ENCODE data around the gene FHOD3. TPM values are rescaled to one million over a fixed set of nuclear protein-coding genes. Genes with fewer than 3 reads are reported as not detected.

The FHOD3 gene
- total RNA-seq, 2 donors from 2014 or later: 19.8 to 24.9 TPM

GRCh38 chr18:36465276-36465675 is 167.8 kb downstream of the FHOD3 start:
- no peak for DNase-seq (ENCODE audit: low spot score)
- no peak for TF ChIP-seq CTCF (IDR thresholded peaks at IDR 0.05)
- peaks cover 0 to 17% of the 10 kb centered on the region in 2 donors for H3K4me1 ChIP-seq (ENCODE audit: control insufficient read depth in 1 of 2, low read depth in 2 of 2)
- no peak overlapping the region for H3K27ac ChIP-seq
- no peak for ATAC-seq (ENCODE audit: insufficient number of reproducible peaks, low FRiP score, low read depth)
- no peaks in the 10 kb centered on the region for H3K9me3 ChIP-seq
- H3K27me3 ChIP-seq (replicated peaks; ENCODE audit: insufficient read depth): no peaks in the 10 kb centered on the region
- no peak overlapping the region for H3K4me3 ChIP-seq
- no peaks in the 10 kb centered on the region for H3K36me3 ChIP-seq

- Histone ChIP-seq H3K4me1 (ENCODE audit: control insufficient read depth in 1 of 2, low read depth in 2 of 2) (peaks cover 0 to 17% of the 10 kb centered on the region in 2 donors), H3K27me3 (replicated peaks; ENCODE audit: insufficient read depth) (no peaks in the 10 kb centered on the region), H3K4me3 (no peak overlapping the region), H3K9me3 (no peaks in the 10 kb centered on the region), H3K36me3 (no peaks in the 10 kb centered on the region), H3K27ac (no peak overlapping the region)
- no peak for TF ChIP-seq CTCF (IDR thresholded peaks at IDR 0.05)
- DNase-seq (ENCODE audit: low spot score) (no peak), ATAC-seq (ENCODE audit: insufficient number of reproducible peaks, low FRiP score, low read depth) (no peak)
Measured at GRCh38 chr18:36465970-36466369, 168.5 kb downstream of the FHOD3 start.

- H3K9me3 ChIP-seq: no peaks in the 10 kb centered on the region
- no peak for ATAC-seq (ENCODE audit: insufficient number of reproducible peaks, low FRiP score, low read depth)
- DNase-seq (ENCODE audit: low spot score): no peak
- no peaks in the 10 kb centered on the region for H3K27me3 ChIP-seq (replicated peaks; ENCODE audit: insufficient read depth)
- peaks cover 0 to 11% of the 10 kb centered on the region in 2 donors for H3K4me1 ChIP-seq (ENCODE audit: control insufficient read depth in 1 of 2, low read depth in 2 of 2)
- no peak overlapping the region for H3K4me3 ChIP-seq
- H3K27ac ChIP-seq: no peak overlapping the region
- no peaks in the 10 kb centered on the region for H3K36me3 ChIP-seq
- TF ChIP-seq CTCF (IDR thresholded peaks at IDR 0.05): no peak
Measured at GRCh38 chr18:36467614-36468013, 170.1 kb downstream of the FHOD3 start.

GRCh38 chr18:36468161-36468560 is 170.6 kb downstream of the FHOD3 start:
- peaks cover 0 to 9% of the 10 kb centered on the region in 2 donors for H3K4me1 ChIP-seq (ENCODE audit: control insufficient read depth in 1 of 2, low read depth in 2 of 2)
- no peak for DNase-seq (ENCODE audit: low spot score)
- no peaks in the 10 kb centered on the region for H3K36me3 ChIP-seq
- no peaks in the 10 kb centered on the region for H3K27me3 ChIP-seq (replicated peaks; ENCODE audit: insufficient read depth)
- TF ChIP-seq CTCF (IDR thresholded peaks at IDR 0.05): no peak
- H3K27ac ChIP-seq: no peak overlapping the region
- H3K9me3 ChIP-seq: no peaks in the 10 kb centered on the region
- no peak for ATAC-seq (ENCODE audit: insufficient number of reproducible peaks, low FRiP score, low read depth)
- H3K4me3 ChIP-seq: no peak overlapping the region

- TF ChIP-seq CTCF (IDR thresholded peaks at IDR 0.05): no peak
- DNase-seq (ENCODE audit: low spot score): no peak
- ATAC-seq (ENCODE audit: insufficient number of reproducible peaks, low FRiP score, low read depth): no peak
- H3K36me3 ChIP-seq: no peaks in the 10 kb centered on the region
- H3K27me3 ChIP-seq (replicated peaks; ENCODE audit: insufficient read depth): no peaks in the 10 kb centered on the region
- H3K9me3 ChIP-seq: no peaks in the 10 kb centered on the region
- H3K27ac ChIP-seq: no peak overlapping the region
- H3K4me1 ChIP-seq (ENCODE audit: control insufficient read depth in 1 of 2, low read depth in 2 of 2): peaks cover 0 to 9% of the 10 kb centered on the region in 2 donors
- H3K4me3 ChIP-seq: no peak overlapping the region
Measured at GRCh38 chr18:36469461-36469860, 171.9 kb downstream of the FHOD3 start.
